Loucy (cell line): Measurements from ENCODE around the gene WDR46.

Experiments used
- CTCF ChIP-seq: fragments of 200-600 bp; sonication (generic); conservative IDR thresholded peaks from 2 replicates; pipeline ENCODE4 v1.5.1; 2014; ENCODE audit warnings: mild to moderate bottlenecking, antibody characterized with exemption, low read length
- EZH2phosphoT487 ChIP-seq: fragments of 200-600 bp; IDR thresholded peaks from 2 replicates; pipeline ENCODE4 v1.6.1; 2018; ENCODE audit warnings: antibody characterized with exemption, mild to moderate bottlenecking, moderate library complexity, borderline replicate concordance

DNA sequence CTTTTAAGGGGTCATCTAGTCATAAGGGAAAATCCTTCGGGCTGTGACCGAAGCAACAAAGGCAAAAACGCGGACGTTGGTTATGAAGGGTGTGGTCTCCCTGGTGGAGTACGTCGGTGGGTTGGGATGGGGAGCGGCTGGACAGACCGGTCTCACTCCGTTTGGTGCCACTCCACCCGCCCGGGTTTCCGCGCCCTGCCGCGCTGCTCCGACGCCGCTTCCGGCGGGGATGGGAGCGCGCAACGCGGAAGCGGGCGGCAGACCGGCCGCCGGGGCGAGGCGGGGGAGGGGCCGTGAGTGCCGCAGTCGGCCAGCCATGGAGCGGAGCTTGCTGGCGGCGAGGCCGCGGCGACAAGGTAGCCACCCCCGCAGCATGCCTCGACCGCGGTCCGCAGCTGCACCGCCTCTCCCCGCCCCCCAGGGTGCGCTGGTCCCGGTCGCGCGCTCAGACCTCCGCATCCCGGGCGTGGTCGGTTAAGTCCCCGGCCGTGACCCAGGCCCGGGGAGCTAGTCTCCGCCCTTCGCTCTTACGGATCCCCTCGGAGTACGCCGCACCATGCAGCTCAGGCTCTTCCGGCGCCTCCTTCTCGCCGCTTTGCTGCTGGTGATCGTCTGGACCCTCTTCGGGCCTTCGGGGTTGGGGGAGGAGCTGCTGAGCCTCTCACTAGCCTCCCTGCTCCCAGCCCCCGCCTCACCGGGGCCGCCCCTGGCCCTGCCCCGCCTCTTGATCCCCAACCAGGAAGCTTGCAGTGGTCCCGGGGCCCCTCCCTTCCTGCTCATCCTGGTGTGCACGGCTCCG is 12.0 kb downstream of the WDR46 start, which contains the start of gene B3GALT4:
- no peak for TF ChIP-seq EZH2phosphoT487
- TF ChIP-seq CTCF = peak; percentile 30; the same call in 1 of the 2 replicates
